GM18870 (cell line): Measurements from ENCODE around the gene PPRC1.

ENCODE experiments used
- ATAC-seq: cut with Tn5 transposase; IDR thresholded peaks from one replicate; pipeline ENCODE4 v1.9.1; 2021; ENCODE audit warnings: moderate library complexity; ENCODE audit not compliant: unreplicated experiment

The PPRC1 gene

GRCh38 chr10:102132563-102133372, at the start of gene PPRC1:
PPRC1 (plus strand) TSS chr10:102133040; CDS start chr10:102133069, 29 bp downstream.
- ATAC-seq, result peak; percentile 95

GRCh38 chr10:102083541-102083940, 49.3 kb upstream of the PPRC1 start:
- ATAC-seq, result no peak

GRCh38 chr10:102085336-102085735, 47.5 kb upstream of the PPRC1 start:
- ATAC-seq, result no peak

- no peak for ATAC-seq
These were observed 46.6 kb upstream of the PPRC1 start for GRCh38 chr10:102086196-102086595.

GRCh38 chr10:102090772-102091171, 42.1 kb upstream of the PPRC1 start:
- ATAC-seq, result no peak

- ATAC-seq, result no peak
These were observed 36.4 kb upstream of the PPRC1 start for GRCh38 chr10:102096449-102096848.

GRCh38 chr10:102101152-102101551, 31.7 kb upstream of the PPRC1 start:
- ATAC-seq, result no peak

GRCh38 chr10:102102421-102102820, 30.4 kb upstream of the PPRC1 start:
- ATAC-seq, result no peak

GRCh38 chr10:102106998-102107397, 25.8 kb upstream of the PPRC1 start:
- no peak for ATAC-seq

GRCh38 chr10:102109166-102110116, 23.4 kb upstream of the PPRC1 start:
- no peak for ATAC-seq

GRCh38 chr10:102111276-102111675, 21.6 kb upstream of the PPRC1 start:
- no peak for ATAC-seq

- no peak for ATAC-seq
These were observed 20.5 kb upstream of the PPRC1 start for GRCh38 chr10:102112210-102112817.

GRCh38 chr10:102113261-102113955, 19.4 kb upstream of the PPRC1 start:
- no peak for ATAC-seq

- no peak for ATAC-seq
These were observed 18.6 kb upstream of the PPRC1 start for GRCh38 chr10:102113956-102114857.

GRCh38 chr10:102114861-102115618, 17.8 kb upstream of the PPRC1 start:
- peak; percentile 41 for ATAC-seq

GRCh38 chr10:102115775-102116174, 17.1 kb upstream of the PPRC1 start:
- no peak for ATAC-seq

GRCh38 chr10:102116656-102117055, 16.2 kb upstream of the PPRC1 start:
- ATAC-seq, result no peak

- ATAC-seq, result no peak
These were observed 15.3 kb upstream of the PPRC1 start for GRCh38 chr10:102117391-102118159.
